GM23248 (cell line): ENCODE results near the gene RAB3C.

Experiments used
- EZH2 ChIP-seq: fragments of 200-600 bp; sonication (generic); IDR thresholded peaks from 2 replicates; pipeline ENCODE4 v1.6.1; 2018; ENCODE audit warnings: antibody characterized with exemption, mild to moderate bottlenecking; ENCODE audit not compliant: insufficient read depth, poor library complexity, severe bottlenecking
- EZH2phosphoT487 ChIP-seq: fragments of 200-600 bp; sonication (generic); IDR thresholded peaks from 2 replicates; pipeline ENCODE4 v1.6.1; 2018; ENCODE audit warnings: antibody characterized with exemption, moderate library complexity, mild to moderate bottlenecking, low read depth; ENCODE audit not compliant: insufficient read depth

DNA sequence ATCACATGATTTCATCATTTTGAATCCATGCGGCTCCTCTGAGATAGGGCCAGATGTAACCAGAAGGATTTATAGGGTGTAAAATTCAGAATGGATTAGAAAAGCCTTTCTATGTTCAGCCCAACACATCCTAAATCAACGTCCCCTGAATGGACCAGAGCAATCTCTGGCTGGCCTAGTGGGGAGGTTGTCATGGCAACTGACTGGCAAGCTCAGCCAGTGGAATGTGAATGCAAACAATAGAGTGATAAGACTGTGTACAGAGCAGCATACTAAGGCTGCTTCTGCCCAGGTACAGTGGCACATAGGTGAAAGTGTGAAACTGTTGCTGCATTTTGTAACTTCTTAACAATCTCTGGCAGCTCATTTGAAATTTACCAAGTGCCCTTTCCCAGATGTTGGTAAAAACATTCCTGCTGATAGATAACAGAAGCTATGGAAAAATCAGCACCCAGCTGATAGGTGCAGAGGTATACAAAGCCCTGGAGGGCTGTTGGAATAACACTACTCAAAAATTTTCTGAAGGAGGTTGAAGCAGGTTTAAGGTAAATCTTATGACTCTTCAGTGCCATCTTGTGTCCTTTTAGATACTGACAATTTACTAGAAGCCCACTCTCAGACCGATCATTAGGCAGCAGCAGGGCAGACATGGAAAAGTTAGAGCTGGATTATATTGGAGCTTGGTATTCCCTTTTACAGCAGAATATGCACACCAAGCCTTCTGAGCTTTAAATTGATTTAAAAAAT is 267.2 kb downstream of the RAB3C start:
- TF ChIP-seq EZH2 = no peak
- TF ChIP-seq EZH2phosphoT487 = no peak
